CD4-positive, CD25-positive, alpha-beta regulatory T cell (primary cell): ENCODE measurements around the gene CBLB. TPM values are rescaled to one million over a fixed set of nuclear protein-coding genes. Genes with fewer than 3 reads are reported as not detected.

Source experiments
- ATAC-seq, 2 donors: fragments of 150-1000 bp; cut with Tn5 transposase; one replicate each; pipeline ENCODE4 v1.10.0; 2021; ENCODE audit warnings: low read depth in 2 of 2, moderate number of reproducible peaks in 2 of 2, moderate library complexity in 1 of 2
- DNase-seq, 3 donors: peaks; one replicate each; pipeline versions ENCODE4 v3.0.0 to v3.0.0-alpha.2; 2012 to 2022; ENCODE audit warnings: mixed read lengths in 1 of 3
- H3K27ac ChIP-seq: one replicate; pipeline ENCODE4 v1.7.0; 2013; ENCODE audit warnings: mild to moderate bottlenecking, low read length; ENCODE audit not compliant: insufficient read depth, poor library complexity, severe bottlenecking
- H3K27me3 ChIP-seq: one replicate; pipeline ENCODE4 v1.7.0; 2013; ENCODE audit warnings: low read length; ENCODE audit not compliant: control insufficient read depth, insufficient read depth
- H3K36me3 ChIP-seq: one replicate; pipeline ENCODE4 v1.7.0; 2013; ENCODE audit warnings: mild to moderate bottlenecking, low read length, moderate library complexity; ENCODE audit not compliant: control insufficient read depth, insufficient read depth
- H3K4me1 ChIP-seq: 2 replicates; pipeline ENCODE4 v1.7.0; 2013; ENCODE audit warnings: mild to moderate bottlenecking, low read length; ENCODE audit not compliant: insufficient read depth, control insufficient read depth, poor library complexity, severe bottlenecking
- H3K4me3 ChIP-seq: one replicate; pipeline ENCODE4 v1.7.0; 2013; ENCODE audit warnings: low read depth, mild to moderate bottlenecking, low read length, moderate library complexity
- H3K9me3 ChIP-seq, 2 experiments: 1 replicate in 1 of 2; 2 replicates in 1 of 2; pipeline ENCODE4 v1.7.0; 2013; ENCODE audit warnings: low read length in 2 of 2, mild to moderate bottlenecking in 1 of 2, moderate library complexity in 1 of 2; ENCODE audit not compliant: control insufficient read depth in 2 of 2
- H3K27ac Mint-ChIP-seq, 3 donors: one replicate each; pipeline ENCODE4 v1.8.0; 2020 to 2022; ENCODE audit warnings: mild to moderate bottlenecking in 3 of 3, mixed read lengths in 3 of 3, moderate library complexity in 2 of 3
- H3K27me3 Mint-ChIP-seq: one replicate; pipeline ENCODE4 v1.8.0; 2022; ENCODE audit warnings: mild to moderate bottlenecking, mixed read lengths
- H3K36me3 Mint-ChIP-seq: one replicate; pipeline ENCODE4 v1.8.0; 2020; ENCODE audit warnings: mixed read lengths
- H3K4me1 Mint-ChIP-seq, 4 donors: one replicate each; pipeline ENCODE4 v1.8.0; 2020 to 2022; ENCODE audit warnings: mixed read lengths in 4 of 4, mild to moderate bottlenecking in 1 of 4
- H3K4me3 Mint-ChIP-seq, 4 donors: one replicate each; pipeline ENCODE4 v1.8.0; 2020 to 2022; ENCODE audit warnings: mild to moderate bottlenecking in 4 of 4, mixed read lengths in 4 of 4, moderate library complexity in 3 of 4
- H3K9me3 Mint-ChIP-seq, 7 donors: one replicate each; pipeline ENCODE4 v1.8.0; 2020 to 2022; ENCODE audit warnings: mixed read lengths in 7 of 7, mild to moderate bottlenecking in 3 of 7, moderate library complexity in 2 of 7
- polyA plus RNA-seq, 4 donors: library from polyadenylated mRNA; unstranded; fragments of 300-500 nt; fragmentation: Illumina TruSeq; gene quantifications; one replicate each; pipeline ENCODE4 v1.2.3, GENCODE V29; 2021
- total RNA-seq: library from RNA; stranded (reverse); gene quantifications from one replicate; pipeline ENCODE4 v1.2.3, GENCODE V29; 2022

CBLB gene
- total and polyA plus RNA-seq, 5 donors from 2014 or later, result 23.9 to 83.1 (median 34.8) TPM

- H3K4me1 ChIP-seq, result no peaks in the 10 kb centered on the region
- H3K36me3 ChIP-seq, result no peaks in the 10 kb centered on the region
- DNase-seq (no peak), ATAC-seq (no peak)
- H3K4me3 Mint-ChIP-seq, result no peak overlapping the region
- H3K4me3 ChIP-seq, result no peak overlapping the region
- no peaks in the 10 kb centered on the region for H3K27me3 ChIP-seq
- no peaks in the 10 kb centered on the region for H3K9me3 ChIP-seq
- H3K27me3 Mint-ChIP-seq, result no peaks in the 10 kb centered on the region
- H3K9me3 Mint-ChIP-seq, result peaks cover 0 to 2% (median 0%) of the 10 kb centered on the region in 7 donors
- peaks cover 10% of the 10 kb centered on the region for H3K36me3 Mint-ChIP-seq
- H3K4me1 Mint-ChIP-seq, result peaks cover 46 to 66% (median 54%) of the 10 kb centered on the region in 4 donors
- no peak overlapping the region for H3K27ac ChIP-seq
- peak overlapping the region in 1 of 3 donors; percentile 40 for H3K27ac Mint-ChIP-seq
Observed at GRCh38 chr3:105786241-105786640, 82.6 kb downstream of the CBLB start.

DNA sequence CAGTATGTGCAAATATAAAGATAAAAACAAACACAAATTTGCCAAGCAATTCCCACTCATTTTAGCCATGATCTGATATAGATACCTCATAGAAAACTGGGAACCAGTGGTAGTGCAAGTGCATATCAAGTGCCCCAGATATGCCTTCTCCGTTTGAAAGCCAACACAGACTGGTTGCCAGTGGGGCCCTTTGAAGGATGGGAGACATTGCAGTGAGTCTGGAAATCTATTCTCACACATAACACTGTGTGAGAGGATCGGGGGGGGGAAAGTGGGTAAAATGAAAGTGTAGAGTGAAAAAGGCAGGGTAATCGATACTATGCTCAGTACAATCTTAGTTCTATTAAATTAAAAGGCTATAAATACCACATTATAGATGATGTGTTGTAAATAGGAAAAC, 83.0 kb downstream of the CBLB start:
- Mint-ChIP-seq H3K4me1 (peaks cover 46 to 66% (median 55%) of the 10 kb centered on the region in 4 donors), H3K27me3 (no peaks in the 10 kb centered on the region), H3K4me3 (no peak overlapping the region), H3K9me3 (peaks cover 0 to 2% (median 0%) of the 10 kb centered on the region in 7 donors), H3K27ac (peak overlapping the region in 2 of 3 donors; percentile 33 to 40), H3K36me3 (peaks cover 10% of the 10 kb centered on the region)
- Histone ChIP-seq H3K4me1 (no peaks in the 10 kb centered on the region), H3K27me3 (no peaks in the 10 kb centered on the region), H3K27ac (no peak overlapping the region), H3K36me3 (no peaks in the 10 kb centered on the region), H3K4me3 (no peak overlapping the region), H3K9me3 (no peaks in the 10 kb centered on the region)
- DNase-seq (no peak), ATAC-seq (no peak)

GRCh38 chr3:105783631-105784030, 85.2 kb downstream of the CBLB start:
- H3K9me3 ChIP-seq, result no peaks in the 10 kb centered on the region
- ATAC-seq, result no peak
- peaks cover 10% of the 10 kb centered on the region for H3K36me3 Mint-ChIP-seq
- no peak for DNase-seq
- no peaks in the 10 kb centered on the region for H3K27me3 Mint-ChIP-seq
- no peak overlapping the region for H3K27ac ChIP-seq
- H3K27ac Mint-ChIP-seq, result peak overlapping the region in 2 of 3 donors; percentile 33 to 70
- no peak overlapping the region for H3K4me3 ChIP-seq
- H3K4me1 Mint-ChIP-seq, result peaks cover 42 to 63% (median 53%) of the 10 kb centered on the region in 4 donors
- peaks cover 0 to 2% (median 0%) of the 10 kb centered on the region in 7 donors for H3K9me3 Mint-ChIP-seq
- no peaks in the 10 kb centered on the region for H3K4me1 ChIP-seq
- H3K27me3 ChIP-seq, result no peaks in the 10 kb centered on the region
- peak overlapping the region in 1 of 4 donors; percentile 44 for H3K4me3 Mint-ChIP-seq
- no peaks in the 10 kb centered on the region for H3K36me3 ChIP-seq

DNA sequence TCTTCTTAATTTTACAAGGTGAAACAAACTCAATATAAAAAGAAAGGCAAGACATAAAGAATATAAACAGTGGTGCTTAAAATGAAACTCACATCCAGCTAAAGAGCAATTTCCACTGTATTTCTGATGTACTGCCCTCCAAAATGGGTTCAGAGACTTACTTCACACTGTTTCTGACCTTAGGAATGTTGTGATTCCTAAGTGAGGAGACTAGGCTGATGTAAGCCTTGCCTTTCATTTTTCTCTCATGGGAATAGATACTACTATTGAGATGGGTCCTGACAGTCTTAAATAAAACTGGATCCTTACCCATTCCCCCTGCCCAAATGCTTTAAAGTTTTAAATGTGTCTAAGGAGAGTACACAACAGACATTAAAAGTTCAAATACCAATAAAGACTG, 86.9 kb downstream of the CBLB start:
- peaks cover 0 to 2% (median 0%) of the 10 kb centered on the region in 7 donors for H3K9me3 Mint-ChIP-seq
- no peaks in the 10 kb centered on the region for H3K36me3 ChIP-seq
- no peaks in the 10 kb centered on the region for H3K9me3 ChIP-seq
- no peak for DNase-seq
- H3K4me3 Mint-ChIP-seq, result no peak overlapping the region
- ATAC-seq, result no peak
- no peak overlapping the region for H3K4me3 ChIP-seq
- no peaks in the 10 kb centered on the region for H3K27me3 ChIP-seq
- peaks cover 32 to 64% (median 49%) of the 10 kb centered on the region in 4 donors for H3K4me1 Mint-ChIP-seq
- H3K27ac Mint-ChIP-seq, result peak overlapping the region; percentile 18 to 63 (median 41)
- no peaks in the 10 kb centered on the region for H3K4me1 ChIP-seq
- peaks cover 10% of the 10 kb centered on the region for H3K36me3 Mint-ChIP-seq
- H3K27ac ChIP-seq, result no peak overlapping the region
- peaks cover 4% of the 10 kb centered on the region for H3K27me3 Mint-ChIP-seq

GRCh38 chr3:105780107-105780506, 88.7 kb downstream of the CBLB start:
- Mint-ChIP-seq H3K27me3 (peaks cover 4% of the 10 kb centered on the region), H3K9me3 (peaks cover 0 to 2% (median 0%) of the 10 kb centered on the region in 7 donors), H3K4me3 (no peak overlapping the region), H3K4me1 (peaks cover 39 to 64% (median 46%) of the 10 kb centered on the region in 4 donors), H3K36me3 (peaks cover 4% of the 10 kb centered on the region), H3K27ac (no peak overlapping the region)
- no peak overlapping the region for H3K27ac ChIP-seq
- no peak for ATAC-seq
- H3K4me1 ChIP-seq, result peaks cover 10% of the 10 kb centered on the region
- H3K9me3 ChIP-seq, result no peaks in the 10 kb centered on the region
- DNase-seq, result no peak
- no peaks in the 10 kb centered on the region for H3K27me3 ChIP-seq
- no peaks in the 10 kb centered on the region for H3K36me3 ChIP-seq
- H3K4me3 ChIP-seq, result no peak overlapping the region

GRCh38 chr3:105775368-105775767, 93.4 kb downstream of the CBLB start:
- Mint-ChIP-seq H3K27ac (peak overlapping the region in 2 of 3 donors; percentile 27 to 40), H3K9me3 (no peaks in the 10 kb centered on the region), H3K4me3 (peak overlapping the region in 1 of 4 donors; percentile 19), H3K4me1 (peaks cover 44 to 79% (median 57%) of the 10 kb centered on the region in 4 donors), H3K27me3 (peaks cover 4% of the 10 kb centered on the region), H3K36me3 (peaks cover 31% of the 10 kb centered on the region)
- Histone ChIP-seq H3K4me3 (no peak overlapping the region), H3K36me3 (peaks cover under 1% of the 10 kb centered on the region), H3K4me1 (peaks cover 13% of the 10 kb centered on the region), H3K27me3 (no peaks in the 10 kb centered on the region), H3K27ac (no peak overlapping the region), H3K9me3 (no peaks in the 10 kb centered on the region)
- no peak for ATAC-seq
- no peak for DNase-seq

DNA sequence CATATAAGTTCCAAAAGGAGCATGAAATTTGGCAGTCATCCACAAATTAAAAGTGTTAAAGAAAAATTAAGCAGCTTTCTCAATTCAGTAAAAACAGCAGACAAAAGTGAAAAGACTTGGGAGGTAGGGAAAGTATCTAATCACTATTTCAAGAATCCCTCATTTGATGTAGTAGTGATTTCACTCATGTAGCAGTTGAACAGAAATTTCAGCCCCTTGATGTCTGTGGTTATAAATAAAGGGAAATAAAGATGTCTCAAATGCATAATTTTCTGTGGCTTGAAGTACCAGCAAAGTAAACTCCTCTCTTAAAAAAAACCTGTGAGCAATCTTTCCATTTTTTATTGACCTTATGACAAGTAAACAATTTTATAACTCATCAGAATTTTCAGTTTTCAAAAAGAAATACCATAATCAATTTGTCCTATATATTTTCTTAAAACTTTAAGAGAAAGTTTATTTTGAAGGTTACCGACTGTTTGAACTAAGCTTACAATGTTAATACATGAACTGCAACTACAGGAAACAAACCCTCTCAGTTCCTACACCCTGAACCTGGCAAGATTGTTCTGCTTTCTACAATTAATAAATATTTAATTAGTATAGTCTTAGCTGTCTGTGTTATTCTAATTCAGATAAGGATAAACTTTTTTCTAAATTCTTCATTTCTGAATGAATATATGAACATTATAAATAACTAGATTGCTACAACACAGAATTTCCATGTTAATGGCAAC, 94.2 kb downstream of the CBLB start:
- H3K9me3 Mint-ChIP-seq, result no peaks in the 10 kb centered on the region
- no peaks in the 10 kb centered on the region for H3K27me3 ChIP-seq
- no peak for DNase-seq
- peaks cover 44 to 80% (median 61%) of the 10 kb centered on the region in 4 donors for H3K4me1 Mint-ChIP-seq
- peaks cover 3% of the 10 kb centered on the region for H3K36me3 ChIP-seq
- no peaks in the 10 kb centered on the region for H3K9me3 ChIP-seq
- H3K27me3 Mint-ChIP-seq, result peaks cover 4% of the 10 kb centered on the region
- H3K36me3 Mint-ChIP-seq, result peaks cover 36% of the 10 kb centered on the region
- H3K4me1 ChIP-seq, result peaks cover 13% of the 10 kb centered on the region
- peak overlapping the region in 2 of 4 donors; percentile 27 to 39 for H3K4me3 Mint-ChIP-seq
- ATAC-seq, result no peak
- H3K4me3 ChIP-seq, result no peak overlapping the region
- peak overlapping the region; percentile 28 for H3K27ac ChIP-seq
- peak overlapping the region in 1 of 3 donors; percentile 14 for H3K27ac Mint-ChIP-seq
